HG02973 (cell line): ENCODE data around the gene UBA1.
A peak's percentile ranks its signal among the peaks of the same experiment; 100 is the strongest.

Source experiments
- ATAC-seq: cut with Tn5 transposase; IDR thresholded peaks from one replicate; pipeline ENCODE4 v1.9.1; 2021; ENCODE audit warnings: moderate library complexity; ENCODE audit not compliant: unreplicated experiment

UBA1 gene

GRCh38 chrX:47228550-47229270 is 35.1 kb downstream of the UBA1 start:
- no peak for ATAC-seq

DNA sequence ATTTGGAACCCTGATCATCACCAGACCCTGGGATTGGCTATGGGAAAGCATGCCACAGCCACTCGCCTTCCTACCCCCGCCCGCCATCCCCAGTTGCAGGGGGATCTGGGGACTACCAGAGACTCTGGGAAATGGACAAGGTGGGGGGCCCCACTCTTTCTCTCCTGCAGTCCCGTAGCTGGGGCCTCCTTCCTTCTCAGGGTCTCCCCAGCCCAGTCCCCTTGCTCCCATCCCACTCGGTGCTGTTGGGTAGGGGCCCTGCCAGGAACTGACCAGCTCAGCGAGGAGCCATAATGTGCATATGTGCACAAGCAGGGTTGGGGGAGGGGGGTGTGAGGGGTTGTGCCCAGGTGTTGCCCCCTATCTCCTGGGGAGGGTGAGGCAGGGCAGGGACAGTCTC is 35.8 kb downstream of the UBA1 start:
- ATAC-seq = no peak

GRCh38 chrX:47230136-47230868 is 36.7 kb downstream of the UBA1 start:
- no peak for ATAC-seq

DNA sequence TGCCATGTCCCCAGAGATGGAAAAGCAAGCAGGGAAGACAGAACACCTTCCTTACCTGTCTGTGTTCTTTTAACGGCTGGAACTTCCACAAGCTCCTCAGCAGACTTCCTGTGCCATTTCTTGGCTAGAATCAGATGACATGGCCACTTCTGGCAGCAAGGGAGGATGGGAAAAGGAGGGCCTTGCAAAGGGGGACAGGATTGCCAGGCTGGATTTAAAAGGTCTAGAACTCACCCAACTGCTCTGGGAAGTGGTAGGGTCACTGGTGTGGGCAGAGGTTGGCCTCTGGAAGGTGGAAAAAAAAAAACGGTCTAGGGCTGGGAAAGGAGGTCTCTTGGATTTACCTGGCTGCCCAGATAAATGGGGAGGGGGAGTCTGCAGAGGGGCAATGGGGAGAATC is 37.5 kb downstream of the UBA1 start:
- no peak for ATAC-seq

DNA sequence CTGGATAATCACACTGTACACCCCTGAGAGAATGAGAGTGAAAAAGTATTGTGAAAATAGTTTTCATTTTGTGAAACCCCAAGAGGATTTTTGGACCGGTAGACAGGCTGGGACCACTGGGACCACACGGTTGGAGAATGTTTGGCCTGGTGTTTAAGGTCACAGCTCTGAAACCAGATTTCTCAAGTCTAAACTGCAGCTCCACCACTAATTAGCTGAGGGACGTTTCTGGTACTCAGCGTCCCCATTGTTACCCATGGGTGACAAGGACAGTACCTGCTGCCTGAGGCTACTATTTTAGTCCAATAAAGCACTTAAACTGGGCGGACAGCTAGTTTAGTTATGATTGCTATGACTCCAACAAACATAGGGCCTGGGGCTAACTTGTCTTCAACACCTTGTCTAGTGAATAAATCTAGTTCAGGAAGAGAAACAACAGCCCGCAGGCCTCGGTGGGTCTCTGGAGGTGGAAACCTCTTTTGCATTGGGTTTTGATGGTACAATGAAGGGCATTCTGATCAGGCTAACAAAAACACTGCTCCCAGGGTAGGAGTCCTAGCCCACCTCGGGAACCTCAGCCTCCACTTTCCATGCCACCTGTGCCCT is 38.7 kb downstream of the UBA1 start:
- ATAC-seq = no peak

GRCh38 chrX:47232803-47233332 is 39.2 kb downstream of the UBA1 start, which contains the start of gene USP11:
Gene USP11, plus strand, starts transcription at chrX:47233009. Its CDS starts 35 bp downstream, at chrX:47233044.
- peak; percentile 21 for ATAC-seq

DNA sequence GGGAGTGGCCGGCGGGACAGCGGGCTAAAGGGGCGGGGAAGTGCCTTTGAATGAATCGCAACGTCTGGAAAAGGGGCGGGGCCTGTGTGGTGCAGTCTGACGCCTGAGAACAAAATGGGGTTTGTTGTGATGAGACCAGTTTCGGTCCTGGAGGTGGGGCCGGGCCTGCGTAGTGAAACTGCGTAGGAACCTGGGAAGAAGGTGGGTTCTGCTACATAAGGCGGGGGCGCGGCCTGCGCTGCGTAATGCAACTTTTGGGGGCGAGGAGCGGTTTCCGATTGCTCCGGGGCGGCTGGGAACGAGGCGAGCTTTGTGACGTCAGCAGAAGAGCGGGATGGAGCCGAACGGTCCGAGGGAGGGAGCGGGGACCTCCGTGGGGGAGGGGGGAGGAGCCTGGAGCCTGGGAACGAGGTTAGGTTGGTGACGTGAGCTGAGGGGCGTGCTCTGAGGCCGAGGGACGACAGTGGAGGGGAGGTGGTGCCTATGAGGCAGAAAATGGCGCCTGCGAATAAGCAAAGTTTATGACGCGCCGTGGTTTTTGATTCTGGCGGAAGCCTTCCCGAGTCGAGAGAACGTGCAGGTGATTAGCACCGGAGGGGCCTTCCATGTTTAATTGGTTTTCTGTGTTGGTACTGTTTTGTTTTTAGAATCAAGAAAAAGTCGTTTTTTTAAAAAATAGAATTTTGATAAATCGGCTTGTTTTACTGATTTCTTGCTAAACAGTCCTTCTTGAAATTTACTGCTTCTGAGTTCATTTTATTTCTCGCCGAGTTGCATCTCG is 39.9 kb downstream of the UBA1 start:
- peak; percentile 76 for ATAC-seq

DNA sequence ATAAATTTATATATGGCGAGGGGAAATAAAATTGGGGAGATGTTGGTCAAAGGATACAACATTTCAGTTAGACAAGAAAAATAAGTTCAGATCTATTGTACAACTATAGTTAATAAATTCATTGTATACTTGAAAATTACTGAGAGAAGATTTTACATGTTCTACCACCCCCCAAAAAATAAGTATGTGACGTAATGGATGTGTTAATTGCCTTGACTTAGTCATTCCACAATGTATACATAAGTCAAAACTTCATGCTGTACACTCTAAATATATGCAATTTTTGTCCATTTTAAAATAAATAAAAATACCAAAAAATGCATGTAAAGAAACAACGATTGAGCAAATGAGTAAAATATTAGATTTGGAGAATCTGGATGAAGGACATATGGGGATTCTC is 41.0 kb downstream of the UBA1 start:
- ATAC-seq = no peak

DNA sequence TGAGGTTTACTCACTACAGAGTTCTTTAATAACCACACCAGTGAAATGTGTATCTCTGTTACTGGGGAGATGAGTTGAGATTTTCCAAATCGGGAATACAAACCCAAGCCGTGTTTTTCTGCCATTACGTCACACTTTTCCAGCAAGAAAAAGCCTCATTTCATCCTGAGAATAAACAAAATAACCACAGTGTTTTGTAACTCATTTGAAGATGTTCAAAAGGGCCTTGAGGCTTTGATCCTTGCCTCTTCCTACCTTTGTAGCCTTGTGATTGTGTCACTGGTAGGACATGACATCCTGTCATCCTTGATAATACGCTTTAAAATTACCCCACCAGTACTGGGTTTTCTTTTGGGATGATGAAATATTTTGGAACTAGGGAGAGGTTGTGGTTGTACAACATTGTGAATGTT is 42.1 kb downstream of the UBA1 start:
- ATAC-seq = no peak

DNA sequence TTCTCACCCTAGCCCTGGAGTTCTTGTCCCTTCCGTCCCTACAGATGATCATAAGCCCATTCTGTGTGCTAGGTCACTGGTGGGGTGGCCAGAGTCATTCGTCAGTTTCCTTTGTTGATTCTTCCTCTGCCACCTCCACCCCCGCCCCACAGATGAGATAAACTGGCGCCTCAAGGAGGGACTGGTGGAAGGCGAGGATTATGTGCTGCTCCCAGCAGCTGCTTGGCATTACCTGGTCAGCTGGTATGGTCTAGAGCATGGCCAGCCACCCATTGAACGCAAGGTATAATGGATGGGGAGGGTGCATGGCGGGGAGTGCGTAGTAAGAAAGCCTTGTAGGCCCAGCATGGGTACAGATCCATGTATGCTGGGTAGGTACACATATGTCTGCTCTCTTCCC is 45.6 kb downstream of the UBA1 start:
- no peak for ATAC-seq

DNA sequence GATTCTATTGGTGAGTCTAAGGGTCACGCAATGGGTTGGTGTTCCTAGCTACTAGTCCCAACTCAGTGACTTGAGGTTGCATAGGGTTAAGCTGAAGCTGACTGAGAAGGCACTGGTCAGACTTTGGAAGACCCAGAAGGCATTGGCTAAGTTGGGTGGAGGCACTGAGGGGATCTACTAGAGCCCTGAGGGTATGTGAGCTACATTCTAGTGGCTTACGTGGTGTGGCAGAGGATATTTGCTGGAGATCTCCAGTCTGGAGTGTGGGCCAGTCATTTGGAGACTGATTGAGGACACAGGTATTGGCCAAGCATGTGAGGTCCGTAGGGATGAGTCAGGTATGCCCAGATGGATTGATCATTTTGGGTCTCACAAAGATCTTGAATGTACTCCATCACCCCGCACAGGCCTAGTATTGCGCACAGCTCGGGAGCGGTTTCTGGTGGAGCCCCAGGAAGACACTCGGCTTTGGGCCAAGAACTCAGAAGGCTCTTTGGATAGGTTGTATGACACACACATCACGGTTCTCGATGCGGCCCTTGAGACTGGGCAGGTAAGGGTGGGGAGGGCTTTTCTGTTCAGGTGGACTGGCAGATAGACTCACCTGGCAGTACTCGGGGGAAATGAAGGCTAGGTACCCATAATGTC is 46.4 kb downstream of the UBA1 start:
- ATAC-seq = no peak

DNA sequence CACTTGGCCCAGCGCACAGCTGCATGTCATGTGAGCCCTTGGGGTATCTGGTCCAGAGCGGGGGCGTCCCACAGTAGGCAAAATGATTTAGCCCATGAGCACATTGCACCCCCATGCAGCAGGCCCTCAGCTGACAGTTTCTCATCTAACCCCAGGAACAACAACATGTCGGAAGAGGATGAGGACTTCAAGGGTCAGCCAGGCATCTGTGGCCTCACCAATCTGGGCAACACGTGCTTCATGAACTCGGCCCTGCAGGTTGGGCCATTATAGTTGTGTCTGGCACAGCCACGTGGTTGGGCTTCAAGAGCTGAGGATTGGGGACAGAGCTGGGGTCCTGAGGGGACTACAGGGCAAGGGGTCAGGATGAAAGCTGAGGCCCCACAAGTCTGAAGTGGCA is 47.0 kb downstream of the UBA1 start:
- no peak for ATAC-seq

GRCh38 chrX:47241201-47242011 is 47.8 kb downstream of the UBA1 start:
- no peak for ATAC-seq

GRCh38 chrX:47242321-47242720 is 48.7 kb downstream of the UBA1 start:
- ATAC-seq = no peak

DNA sequence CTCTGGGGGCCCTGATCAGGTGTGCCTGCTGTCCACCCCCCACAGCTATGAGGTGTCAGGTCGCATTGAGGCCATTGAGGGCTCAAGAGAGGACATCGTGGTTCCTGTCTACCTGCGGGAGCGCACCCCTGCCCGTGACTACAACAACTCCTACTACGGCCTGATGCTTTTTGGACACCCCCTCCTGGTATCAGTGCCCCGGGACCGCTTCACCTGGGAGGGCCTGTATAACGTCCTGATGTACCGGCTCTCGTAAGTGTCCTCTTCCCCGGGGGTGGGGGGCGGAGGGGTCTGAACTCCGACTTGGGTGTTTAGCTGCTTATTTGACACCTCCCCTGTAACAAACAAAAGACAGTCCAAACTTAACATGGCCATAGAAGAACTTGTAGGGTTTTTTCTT is 49.7 kb downstream of the UBA1 start:
- ATAC-seq = no peak

- ATAC-seq = no peak
Measured at GRCh38 chrX:47244676-47245075, 51.0 kb downstream of the UBA1 start.

DNA sequence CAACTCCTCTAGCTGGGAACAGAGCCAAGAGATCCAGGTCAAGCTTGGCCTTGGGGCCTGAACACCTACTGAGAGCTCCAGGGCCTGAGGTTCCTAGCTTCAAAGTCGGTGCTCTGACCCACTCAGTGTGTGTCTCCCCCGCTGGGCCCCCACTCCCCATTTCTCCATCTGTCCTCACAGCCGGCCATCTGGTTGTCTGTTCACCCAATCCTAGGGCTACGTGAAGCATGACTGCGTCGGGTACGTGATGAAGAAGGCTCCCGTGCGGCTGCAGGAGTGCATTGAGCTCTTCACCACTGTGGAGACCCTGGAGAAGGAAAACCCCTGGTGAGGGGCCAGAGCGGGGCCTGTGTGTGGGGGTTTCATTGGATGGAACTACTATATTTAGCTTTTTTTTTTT is 51.5 kb downstream of the UBA1 start:
- ATAC-seq = no peak

DNA sequence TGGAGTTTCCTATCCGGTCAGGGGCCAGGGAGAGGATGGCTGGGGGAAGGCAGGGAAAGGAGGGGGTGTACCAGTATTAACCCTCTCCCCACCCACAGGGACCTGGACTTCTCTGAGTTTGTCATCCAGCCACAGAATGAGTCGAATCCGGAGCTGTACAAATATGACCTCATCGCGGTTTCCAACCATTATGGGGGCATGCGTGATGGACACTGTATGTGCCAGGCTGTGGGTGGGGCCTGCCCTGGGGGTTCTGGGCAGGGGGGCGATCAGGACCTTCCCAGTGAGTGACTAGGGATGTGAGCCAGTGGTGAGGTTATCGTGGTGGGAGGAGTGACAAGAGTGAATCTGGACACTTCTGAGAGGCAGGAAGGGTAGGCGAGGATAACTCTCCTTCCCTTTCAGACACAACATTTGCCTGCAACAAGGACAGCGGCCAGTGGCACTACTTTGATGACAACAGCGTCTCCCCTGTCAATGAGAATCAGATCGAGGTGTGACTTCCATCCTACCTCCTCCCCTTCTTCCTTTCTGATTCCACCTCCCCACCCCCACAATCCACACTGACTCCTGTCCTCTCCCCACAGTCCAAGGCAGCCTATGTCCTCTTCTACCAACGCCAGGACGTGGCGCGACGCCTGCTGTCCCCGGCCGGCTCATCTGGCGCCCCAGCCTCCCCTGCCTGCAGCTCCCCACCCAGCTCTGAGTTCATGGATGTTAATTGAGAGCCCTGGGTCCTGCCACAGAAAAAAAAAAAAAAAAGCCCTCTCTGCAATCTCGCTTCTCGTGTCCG is 53.8 kb downstream of the UBA1 start:
- ATAC-seq = no peak

DNA sequence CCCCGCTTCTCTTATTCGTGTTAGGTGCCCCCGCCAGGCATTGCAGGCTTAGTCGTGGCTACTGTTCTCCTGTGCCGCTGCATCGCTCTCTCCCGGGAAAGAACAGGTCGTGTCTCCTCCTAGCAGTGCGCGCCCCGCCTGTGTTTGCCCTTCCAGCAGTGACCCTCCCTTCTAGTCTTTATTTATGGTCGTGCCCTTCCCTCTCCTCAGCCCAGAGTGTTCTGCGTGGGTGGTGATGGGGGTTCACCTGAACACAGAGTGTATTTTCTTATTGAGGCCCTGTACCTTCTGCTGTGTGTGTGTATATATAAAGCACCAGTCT is 54.3 kb downstream of the UBA1 start:
- ATAC-seq = no peak
